Measurements from ENCODE around the gene RPS14. TPM values are rescaled to one million over a fixed set of nuclear protein-coding genes. Genes with fewer than 3 reads are reported as not detected.

Gene RPS14
- total and polyA plus RNA-seq, 9 of the 15 experiments (the other 6 are each of a cell fraction or from before 2014, with no cell fraction given), result 1,824 to 5,983 (median 3,017) TPM

GRCh38 chr5:150449517-150450339 is at the start of gene RPS14 (continued):
- TF ChIP-seq ZNF318 (IDR thresholded peaks at IDR 0.05; ENCODE audit: borderline replicate concordance in 1 of 2, low read depth in 1 of 2) (peak in 1 of 2 experiments; percentile 94; a peak in 2 of 4 replicates), FOXM1 (IDR thresholded peaks at IDR 0.05; ENCODE audit: low read depth) (no peak; the same call in none of the 2 replicates), FOXM1 (CRISPR knock-in tag; IDR thresholded peaks at IDR 0.05; ENCODE audit: low read depth) (peak; percentile 71; the same call in 1 of the 2 replicates), FOSL1 (tag; conservative IDR thresholded peaks at IDR 0.05) (peak; percentile 55), ZNF449 (CRISPR knock-in tag; IDR thresholded peaks at IDR 0.05) (0 out of 2 replicates have a peak, but pooled peaks have one; percentile 45), CBX3 (IDR thresholded peaks at IDR 0.05; ENCODE audit: borderline replicate concordance in 1 of 2, low read length in 2 of 2) (peak in 1 of 2 experiments; percentile 96; a peak in 2 of 3 replicates), HNRNPH1 (optimal IDR thresholded peaks at IDR 0.05; ENCODE audit: low read depth, low read length) (no peak), HDAC8 (tag; IDR thresholded peaks at IDR 0.05) (peak; percentile 89), CTBP1 (IDR thresholded peaks at IDR 0.05; ENCODE audit: borderline replicate concordance) (peak; percentile 83), PTTG1 (tag; IDR thresholded peaks at IDR 0.05; ENCODE audit: low read depth) (0 out of 2 replicates have a peak, but pooled peaks have one; percentile 33), TAF9B (IDR thresholded peaks at IDR 0.05; ENCODE audit: partially characterized antibody) (peak; percentile 99), SMARCA5 (IDR thresholded peaks at IDR 0.05) (peak; percentile 58; the same call in 1 of the 2 replicates), KLF1 (tag; IDR thresholded peaks at IDR 0.05) (peak; percentile 93), ETV1 (tag; conservative IDR thresholded peaks at IDR 0.05; ENCODE audit: low read depth) (peak; percentile 97), BACH1 (tag; IDR thresholded peaks at IDR 0.05) (peak; percentile 54; the same call in 1 of the 2 replicates), PPARD (CRISPR knock-in tag; IDR thresholded peaks at IDR 0.05) (no peak), ZNF445 (CRISPR knock-in tag; IDR thresholded peaks at IDR 0.05; ENCODE audit: low read depth) (peak; percentile 27; the same call in 1 of the 2 replicates), HEY1 (CRISPR knock-in tag; IDR thresholded peaks at IDR 0.05; ENCODE audit: borderline replicate concordance) (0 out of 2 replicates have a peak, but pooled peaks have one; percentile 20)
